Vein endothelial cell (primary cell): ENCODE measurements around the gene PZP. TPM values are rescaled to one million over a fixed set of nuclear protein-coding genes. Genes with fewer than 3 reads are reported as not detected.

Source experiments
- total RNA-seq: library from RNA; depleted of rRNA; stranded (reverse); fragments of >200 nt; gene quantifications from 2 replicates; pipeline ENCODE4 v1.2.3, GENCODE V29; 2012

PZP gene
- total RNA-seq: 0.98 and 1.1 TPM in 2 replicates

GRCh38 chr12:9208229-9208628 is at the start of gene PZP:
PZP (minus strand) TSS chr12:9208395; CDS start chr12:9208341, 54 bp downstream.

GRCh38 chr12:9115731-9116559 is 92.2 kb downstream of the PZP start, which contains the start of gene A2M:
A2M (minus strand) TSS chr12:9115919; CDS start chr12:9115849, 70 bp downstream.

Other genes with a start within 250 kb of the PZP start
- 0.38 and 1.3 TPM in 2 replicates for gene KLRG1, start 218.8 kb downstream of the PZP start, total RNA-seq
- 24.5 and 37.6 TPM in 2 replicates for gene A2M, start 92.5 kb downstream of the PZP start, total RNA-seq